ENCODE data around the gene PRPF18.

The PRPF18 gene

GRCh38 chr10:13671904-13672303 is 85.1 kb downstream of the PRPF18 start:
- DNase-seq: no peak

GRCh38 chr10:13672548-13672947 is 85.8 kb downstream of the PRPF18 start:
- no peak for DNase-seq

DNA sequence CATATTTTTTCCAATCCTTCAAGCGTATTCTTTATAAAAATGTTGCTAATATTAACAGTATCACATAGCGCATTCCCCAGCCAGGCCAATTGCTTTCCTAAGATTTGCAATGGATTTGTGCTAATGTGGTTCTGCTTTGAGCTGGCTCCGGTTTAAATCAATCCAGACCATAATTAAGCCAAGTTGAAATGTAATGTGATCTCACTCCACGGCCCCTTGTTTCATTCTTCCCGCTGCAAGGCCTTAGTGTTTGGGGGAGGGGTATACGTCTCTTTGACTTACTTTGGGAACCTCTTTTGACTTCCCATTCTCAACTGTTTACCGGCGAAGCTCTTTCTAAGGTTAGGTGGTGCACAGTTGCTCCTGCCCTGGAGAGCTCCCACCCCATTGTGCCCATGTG is 86.4 kb downstream of the PRPF18 start:
- DNase-seq: no peak

DNA sequence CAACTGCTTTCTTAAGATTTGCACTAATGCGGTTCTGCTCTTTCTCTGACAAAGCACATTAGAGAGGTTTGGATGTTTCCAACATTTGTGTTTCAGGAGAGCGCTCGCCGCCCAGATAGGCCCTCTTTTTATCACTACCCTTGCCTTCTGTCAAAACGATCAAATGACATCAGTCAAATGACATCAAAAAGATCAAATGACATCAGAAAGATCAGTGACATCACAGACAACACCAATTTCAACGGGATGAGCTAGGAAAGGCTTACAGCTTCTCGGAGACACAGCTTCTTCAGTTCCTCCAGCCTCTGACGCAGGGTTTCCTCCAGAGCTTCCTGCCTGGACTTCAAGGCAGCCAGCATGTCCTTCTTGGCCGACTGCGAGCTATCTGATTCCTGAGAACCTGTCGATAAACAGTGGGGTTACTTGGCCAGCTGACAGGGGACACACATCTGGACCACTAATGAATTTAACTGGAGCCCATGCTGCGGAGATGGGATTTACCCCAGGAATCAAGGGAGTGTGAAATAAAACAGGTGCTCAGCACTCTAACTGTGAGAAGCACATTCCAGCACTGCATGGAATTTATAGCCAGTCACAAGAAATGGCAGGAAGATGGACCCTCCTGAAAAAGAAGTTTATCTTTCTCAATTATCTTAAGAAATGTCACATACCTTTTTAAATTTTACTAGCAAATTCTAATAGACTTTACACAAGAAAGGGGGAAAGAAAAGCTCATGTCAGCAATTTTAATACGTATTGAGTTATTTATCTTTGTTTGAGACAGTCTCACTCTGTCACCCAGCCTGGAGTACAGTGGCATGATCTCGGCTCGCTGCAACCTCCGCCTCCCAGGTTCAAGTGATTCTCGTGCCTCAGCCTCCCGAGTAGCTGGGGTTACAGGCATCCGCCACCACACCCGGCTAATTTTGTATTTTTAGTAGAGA is 88.2 kb downstream of the PRPF18 start:
- DNase-seq: no peak

GRCh38 chr10:13678101-13678843 is 91.5 kb downstream of the PRPF18 start:
- DNase-seq: no peak

Measured in stimulated activated CD4-positive, alpha-beta T cell treated with anti-CD3 and anti-CD28 coated beads, Interleukin-2, amount 100 ng/mL, for 48 hours (primary cell).